HCT116 (cell line): ENCODE data around the gene COMMD1. TPM values are rescaled to one million over a fixed set of nuclear protein-coding genes. Genes with fewer than 3 reads are reported as not detected.

Source experiments
- ATAC-seq: fragments of 200-7000 bp; cut with Tn5 transposase; 2 replicates; pipeline ENCODE4 v1.9.1; 2020; ENCODE audit warnings: mild to moderate bottlenecking, moderate library complexity
- BruUV-seq: library from RNA; stranded (reverse); fragments of 400-500 nt; replicated peaks from 2 replicates; lab custom pipeline; 2021; lab: Mats Ljungman, UMichigan
- CTCF ChIA-PET: fragments of 300-600 bp; sonication (Branson Sonifier 250); formaldehyde crosslinking; loops from one replicate; lab custom pipeline; 2021; ENCODE audit warnings: antibody characterized with exemption; lab: Charles Lee
- POLR2A ChIA-PET: fragments of 300-600, 350-600 bp; sonication (Branson Sonifier 250); formaldehyde crosslinking; loops from one replicate; lab custom pipeline; 2021; ENCODE audit warnings: antibody characterized with exemption; lab: Charles Lee
- RAD21 ChIA-PET, 2 experiments: fragments of 300-600 bp; sonication (Branson Sonifier 250); formaldehyde crosslinking; loops; one replicate each; lab custom pipeline; 2023; ENCODE audit warnings: low total read pairs in 2 of 2; ENCODE audit not compliant: uncharacterized antibody in 2 of 2, unreplicated experiment in 2 of 2, low non-redundant PET in 1 of 2; lab: Charles Lee
- DNase-seq: peaks from one replicate; pipeline ENCODE4 v3.0.0-alpha.2; 2010; ENCODE audit warnings: low read depth, low spot score
- H2AFZ ChIP-seq: fragments of 200-600 bp; shearing (Covaris generic), sonication (generic); 2 replicates; pipeline ENCODE4 v1.6.1; 2017; ENCODE audit warnings: low read depth, mixed run types, mixed read lengths, antibody characterized with exemption, low read length; ENCODE audit not compliant: poor library complexity, severe bottlenecking
- H3K27ac ChIP-seq: 2 replicates; pipeline ENCODE4 v1.5.1; 2012; ENCODE audit warnings: low read depth, low read length
- H3K27me3 ChIP-seq: fragments of 200-600 bp; sonication (generic); 2 replicates; pipeline ENCODE4 v1.6.1; 2016; ENCODE audit warnings: mixed run types, low read length, mixed read lengths; ENCODE audit not compliant: insufficient read depth
- H3K36me3 ChIP-seq, 2 experiments: fragments of 200-500 bp in 1 of 2; fragments of 200-600 bp in 1 of 2; sonication (Bioruptor generic) in 1 of 2; sonication (generic) in 1 of 2; 2 replicates each; pipeline versions ENCODE4 v1.5.1 to v1.6.1; 2014 to 2016; ENCODE audit warnings: low read length in 2 of 2, inconsistent platforms in 1 of 2, mixed read lengths in 1 of 2, mixed run types in 1 of 2; ENCODE audit not compliant: insufficient read depth in 2 of 2, control insufficient read depth in 1 of 2
- H3K4me1 ChIP-seq, 2 experiments: fragments of 200-600 bp in 1 of 2; sonication (generic) in 1 of 2; 2 replicates each; pipeline versions ENCODE4 v1.5.1 to v1.6.1; 2012 to 2017; ENCODE audit warnings: low read length in 2 of 2, inconsistent platforms in 1 of 2, mild to moderate bottlenecking in 1 of 2, mixed read lengths in 1 of 2, mixed run types in 1 of 2, moderate library complexity in 1 of 2; ENCODE audit not compliant: insufficient read depth in 2 of 2, control insufficient read depth in 1 of 2
- H3K4me2 ChIP-seq: fragments of 200-600 bp; sonication (generic); 2 replicates; pipeline ENCODE4 v1.6.1; 2017; ENCODE audit warnings: mixed run types, low read length, mixed read lengths
- H3K4me3 ChIP-seq, 2 experiments: fragments of 200-600 bp in 1 of 2; sonication (generic) in 1 of 2; replicated peaks in 1 of 2; 2 replicates each; pipeline ENCODE4 v1.5.1; 2011 to 2016; ENCODE audit warnings: low read length in 2 of 2, control low read depth in 1 of 2, low read depth in 1 of 2, mild to moderate bottlenecking in 1 of 2, mixed read lengths in 1 of 2, mixed run types in 1 of 2
- H3K79me2 ChIP-seq: fragments of 200-600 bp; sonication (generic); 2 replicates; pipeline ENCODE4 v1.6.1; 2017; ENCODE audit warnings: mild to moderate bottlenecking, mixed run types, low read length, moderate library complexity, mixed read lengths; ENCODE audit not compliant: insufficient read depth
- H3K9ac ChIP-seq: fragments of 200-600 bp; sonication (generic); 2 replicates; pipeline ENCODE4 v1.6.1; 2016; ENCODE audit warnings: low read length, mixed read lengths
- H3K9me2 ChIP-seq: fragments of 200-600 bp; sonication (generic), shearing (Covaris generic); 2 replicates; pipeline ENCODE4 v1.6.1; 2017; ENCODE audit warnings: mixed run types, mild to moderate bottlenecking, moderate library complexity; ENCODE audit not compliant: insufficient read depth
- H3K9me3 ChIP-seq, 2 experiments: fragments of 200-500 bp in 1 of 2; fragments of 200-600 bp in 1 of 2; sonication (Bioruptor generic) in 1 of 2; sonication (generic) in 1 of 2; 2 replicates each; pipeline ENCODE4 v1.6.1; 2014 to 2017; ENCODE audit warnings: low read length in 2 of 2, mixed read lengths in 2 of 2, inconsistent platforms in 1 of 2, low read depth in 1 of 2, mild to moderate bottlenecking in 1 of 2, mixed run types in 1 of 2, moderate library complexity in 1 of 2; ENCODE audit not compliant: control insufficient read depth in 1 of 2, insufficient read depth in 1 of 2
- H4K20me1 ChIP-seq: fragments of 200-600 bp; sonication (generic), shearing (Covaris generic); 2 replicates; pipeline ENCODE4 v1.6.1; 2017; ENCODE audit warnings: mixed run types, mild to moderate bottlenecking, moderate library complexity; ENCODE audit not compliant: insufficient read depth
- CBX3 ChIP-seq: IDR thresholded peaks from 2 replicates; pipeline ENCODE4 v1.6.1; 2012; ENCODE audit warnings: low read depth
- EGR1 ChIP-seq: IDR thresholded peaks from 2 replicates; pipeline ENCODE4 v1.6.1; 2012; ENCODE audit warnings: low read depth
- EZH2 ChIP-seq: fragments of 200-600 bp; sonication (generic); IDR thresholded peaks from 2 replicates; pipeline ENCODE4 v1.6.1; 2017; ENCODE audit warnings: antibody characterized with exemption, mixed run types
- EZH2phosphoT487 ChIP-seq: fragments of 200-600 bp; IDR thresholded peaks from 2 replicates; pipeline ENCODE4 v1.6.1; 2018; ENCODE audit warnings: antibody characterized with exemption, borderline replicate concordance
- FOSL1 ChIP-seq: IDR thresholded peaks from 2 replicates; pipeline ENCODE4 v1.6.1; 2012; ENCODE audit warnings: low read depth
- JUND ChIP-seq: IDR thresholded peaks from 2 replicates; pipeline ENCODE4 v1.6.1; 2012
- POLR2A ChIP-seq: IDR thresholded peaks from 2 replicates; pipeline ENCODE4 v1.7.0; 2011; ENCODE audit warnings: borderline replicate concordance; ENCODE audit not compliant: insufficient read depth, insufficient read length; ENCODE audit errors: extremely low read depth
- POLR2AphosphoS5 ChIP-seq: IDR thresholded peaks from 2 replicates; pipeline ENCODE4 v1.6.1; 2011; ENCODE audit warnings: mild to moderate bottlenecking, low read depth, low read length, moderate library complexity
- RAD21 ChIP-seq: IDR thresholded peaks from 2 replicates; pipeline ENCODE4 v1.6.1; 2012; ENCODE audit warnings: low read depth, mild to moderate bottlenecking
- SP1 ChIP-seq: IDR thresholded peaks from 2 replicates; pipeline ENCODE4 v1.6.1; 2012; ENCODE audit warnings: low read depth
- SRF ChIP-seq: IDR thresholded peaks from 2 replicates; pipeline ENCODE4 v1.6.1; 2012; ENCODE audit warnings: low read depth
- TCF7L2 ChIP-seq: IDR thresholded peaks from 2 replicates; pipeline ENCODE4 v1.7.0; 2011; ENCODE audit warnings: borderline replicate concordance, inconsistent platforms; ENCODE audit not compliant: insufficient read depth, insufficient read length; ENCODE audit errors: extremely low read depth
- YY1 ChIP-seq: IDR thresholded peaks from 2 replicates; pipeline ENCODE4 v1.6.1; 2011; ENCODE audit warnings: low read length, low read depth, moderate library complexity, mild to moderate bottlenecking; ENCODE audit not compliant: insufficient replicate concordance; ENCODE audit errors: extremely low read depth
- ZFX ChIP-seq: fragments of 450-650 bp; IDR thresholded peaks from 2 replicates; pipeline ENCODE4 v1.6.1; 2017
- ZNF274 ChIP-seq: fragments of 200-500 bp; sonication (Bioruptor generic); IDR thresholded peaks from 2 replicates; pipeline ENCODE4 v1.6.1; 2014; ENCODE audit warnings: mild to moderate bottlenecking, low read depth, low read length, inconsistent platforms
- intact Hi-C: fragments of 100-400 bp; cut with micrococcal nuclease; formaldehyde crosslinking; loops from 2 replicates; pipeline ENCODE4 v1.10.0; 2022
- total RNA-seq: library from RNA; stranded (reverse); gene quantifications from one replicate; pipeline ENCODE4 v1.2.1, GENCODE V29; 2021; ENCODE audit not compliant: unreplicated experiment
- TF ChIP-seq, protein P1 (sequence below): IDR thresholded peaks from 2 replicates; pipeline ENCODE4 v1.6.1; 2012; ENCODE audit warnings: low read depth
- TF ChIP-seq, protein P2 (sequence below): IDR thresholded peaks from 2 replicates; pipeline ENCODE4 v1.6.1; 2012
- TF ChIP-seq, protein P3 (sequence below), 3 experiments: fragments of 200-600 bp in 1 of 3; sonication (generic) in 1 of 3; IDR thresholded peaks in 2 of 3; conservative IDR thresholded peaks in 1 of 3; 2 replicates each; pipeline ENCODE4 v1.5.1; 2012 to 2017; ENCODE audit warnings: low read depth in 2 of 3, low read length in 2 of 3, antibody characterized with exemption in 1 of 3, borderline replicate concordance in 1 of 3, control low read depth in 1 of 3, mild to moderate bottlenecking in 1 of 3, mixed read lengths in 1 of 3, mixed run types in 1 of 3, moderate library complexity in 1 of 3; ENCODE audit not compliant: insufficient read depth in 1 of 3
- TF ChIP-seq, protein P4 (sequence below): IDR thresholded peaks from 2 replicates; pipeline ENCODE4 v1.6.1; 2011; ENCODE audit warnings: mild to moderate bottlenecking, low read length, moderate library complexity; ENCODE audit not compliant: insufficient replicate concordance; ENCODE audit errors: extremely low read depth
- TF ChIP-seq, protein P5 (sequence below): IDR thresholded peaks from 2 replicates; pipeline ENCODE4 v1.6.1; 2012

COMMD1 gene
- total RNA-seq, 1 experiment from 2014 or later, result 16.1 TPM

DNA sequence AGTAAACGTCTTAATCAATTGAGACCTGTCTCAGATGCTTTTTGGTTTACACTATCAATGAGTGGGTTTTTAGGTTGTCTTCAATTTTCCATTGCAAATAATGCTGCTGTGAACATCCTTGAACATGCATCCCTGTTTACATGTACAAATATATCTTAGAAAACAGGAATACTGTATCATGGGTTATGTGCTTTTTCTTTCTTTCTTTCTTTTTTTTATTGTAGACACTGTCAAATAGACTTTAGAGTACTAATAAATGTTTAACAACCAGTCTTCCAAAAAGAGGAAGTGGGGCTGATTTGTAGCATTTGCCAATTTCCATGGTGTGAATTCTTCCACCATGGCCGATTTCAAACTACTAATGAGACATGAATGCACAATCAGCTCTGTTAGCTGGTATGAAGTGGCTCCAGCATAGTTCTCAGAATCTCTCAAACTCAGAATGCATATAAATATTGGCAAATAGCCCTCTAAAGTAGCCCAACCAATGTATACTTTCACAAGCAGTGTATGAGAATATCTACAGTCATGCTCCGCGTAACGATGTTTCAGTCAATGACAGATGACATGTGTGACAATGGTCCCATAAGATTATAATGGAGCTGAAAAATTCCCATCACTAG, 240.1 kb downstream of the COMMD1 start:
- TF ChIP-seq, protein P1, sequence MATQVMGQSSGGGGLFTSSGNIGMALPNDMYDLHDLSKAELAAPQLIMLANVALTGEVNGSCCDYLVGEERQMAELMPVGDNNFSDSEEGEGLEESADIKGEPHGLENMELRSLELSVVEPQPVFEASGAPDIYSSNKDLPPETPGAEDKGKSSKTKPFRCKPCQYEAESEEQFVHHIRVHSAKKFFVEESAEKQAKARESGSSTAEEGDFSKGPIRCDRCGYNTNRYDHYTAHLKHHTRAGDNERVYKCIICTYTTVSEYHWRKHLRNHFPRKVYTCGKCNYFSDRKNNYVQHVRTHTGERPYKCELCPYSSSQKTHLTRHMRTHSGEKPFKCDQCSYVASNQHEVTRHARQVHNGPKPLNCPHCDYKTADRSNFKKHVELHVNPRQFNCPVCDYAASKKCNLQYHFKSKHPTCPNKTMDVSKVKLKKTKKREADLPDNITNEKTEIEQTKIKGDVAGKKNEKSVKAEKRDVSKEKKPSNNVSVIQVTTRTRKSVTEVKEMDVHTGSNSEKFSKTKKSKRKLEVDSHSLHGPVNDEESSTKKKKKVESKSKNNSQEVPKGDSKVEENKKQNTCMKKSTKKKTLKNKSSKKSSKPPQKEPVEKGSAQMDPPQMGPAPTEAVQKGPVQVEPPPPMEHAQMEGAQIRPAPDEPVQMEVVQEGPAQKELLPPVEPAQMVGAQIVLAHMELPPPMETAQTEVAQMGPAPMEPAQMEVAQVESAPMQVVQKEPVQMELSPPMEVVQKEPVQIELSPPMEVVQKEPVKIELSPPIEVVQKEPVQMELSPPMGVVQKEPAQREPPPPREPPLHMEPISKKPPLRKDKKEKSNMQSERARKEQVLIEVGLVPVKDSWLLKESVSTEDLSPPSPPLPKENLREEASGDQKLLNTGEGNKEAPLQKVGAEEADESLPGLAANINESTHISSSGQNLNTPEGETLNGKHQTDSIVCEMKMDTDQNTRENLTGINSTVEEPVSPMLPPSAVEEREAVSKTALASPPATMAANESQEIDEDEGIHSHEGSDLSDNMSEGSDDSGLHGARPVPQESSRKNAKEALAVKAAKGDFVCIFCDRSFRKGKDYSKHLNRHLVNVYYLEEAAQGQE, result no peak
- TF ChIP-seq, protein P2, sequence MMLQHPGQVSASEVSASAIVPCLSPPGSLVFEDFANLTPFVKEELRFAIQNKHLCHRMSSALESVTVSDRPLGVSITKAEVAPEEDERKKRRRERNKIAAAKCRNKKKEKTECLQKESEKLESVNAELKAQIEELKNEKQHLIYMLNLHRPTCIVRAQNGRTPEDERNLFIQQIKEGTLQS, result no peak
- TF ChIP-seq JUND (no peak), ZFX (no peak), FOSL1 (no peak), SRF (no peak), RAD21 (no peak), TCF7L2 (no peak), POLR2AphosphoS5 (no peak), ZNF274 (no peak), POLR2A (no peak), SP1 (no peak), EGR1 (no peak), CBX3 (no peak), YY1 (no peak), EZH2phosphoT487 (no peak), EZH2 (no peak)
- TF ChIP-seq, protein P3, sequence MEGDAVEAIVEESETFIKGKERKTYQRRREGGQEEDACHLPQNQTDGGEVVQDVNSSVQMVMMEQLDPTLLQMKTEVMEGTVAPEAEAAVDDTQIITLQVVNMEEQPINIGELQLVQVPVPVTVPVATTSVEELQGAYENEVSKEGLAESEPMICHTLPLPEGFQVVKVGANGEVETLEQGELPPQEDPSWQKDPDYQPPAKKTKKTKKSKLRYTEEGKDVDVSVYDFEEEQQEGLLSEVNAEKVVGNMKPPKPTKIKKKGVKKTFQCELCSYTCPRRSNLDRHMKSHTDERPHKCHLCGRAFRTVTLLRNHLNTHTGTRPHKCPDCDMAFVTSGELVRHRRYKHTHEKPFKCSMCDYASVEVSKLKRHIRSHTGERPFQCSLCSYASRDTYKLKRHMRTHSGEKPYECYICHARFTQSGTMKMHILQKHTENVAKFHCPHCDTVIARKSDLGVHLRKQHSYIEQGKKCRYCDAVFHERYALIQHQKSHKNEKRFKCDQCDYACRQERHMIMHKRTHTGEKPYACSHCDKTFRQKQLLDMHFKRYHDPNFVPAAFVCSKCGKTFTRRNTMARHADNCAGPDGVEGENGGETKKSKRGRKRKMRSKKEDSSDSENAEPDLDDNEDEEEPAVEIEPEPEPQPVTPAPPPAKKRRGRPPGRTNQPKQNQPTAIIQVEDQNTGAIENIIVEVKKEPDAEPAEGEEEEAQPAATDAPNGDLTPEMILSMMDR (IDR thresholded peaks at IDR 0.05 in 2 of 3, conservative IDR thresholded peaks at IDR 0.05 in 1 of 3; ENCODE audit: borderline replicate concordance in 1 of 3, insufficient read depth in 1 of 3, low read depth in 2 of 3, low read length in 2 of 3), result no peak
- TF ChIP-seq, protein P4, sequence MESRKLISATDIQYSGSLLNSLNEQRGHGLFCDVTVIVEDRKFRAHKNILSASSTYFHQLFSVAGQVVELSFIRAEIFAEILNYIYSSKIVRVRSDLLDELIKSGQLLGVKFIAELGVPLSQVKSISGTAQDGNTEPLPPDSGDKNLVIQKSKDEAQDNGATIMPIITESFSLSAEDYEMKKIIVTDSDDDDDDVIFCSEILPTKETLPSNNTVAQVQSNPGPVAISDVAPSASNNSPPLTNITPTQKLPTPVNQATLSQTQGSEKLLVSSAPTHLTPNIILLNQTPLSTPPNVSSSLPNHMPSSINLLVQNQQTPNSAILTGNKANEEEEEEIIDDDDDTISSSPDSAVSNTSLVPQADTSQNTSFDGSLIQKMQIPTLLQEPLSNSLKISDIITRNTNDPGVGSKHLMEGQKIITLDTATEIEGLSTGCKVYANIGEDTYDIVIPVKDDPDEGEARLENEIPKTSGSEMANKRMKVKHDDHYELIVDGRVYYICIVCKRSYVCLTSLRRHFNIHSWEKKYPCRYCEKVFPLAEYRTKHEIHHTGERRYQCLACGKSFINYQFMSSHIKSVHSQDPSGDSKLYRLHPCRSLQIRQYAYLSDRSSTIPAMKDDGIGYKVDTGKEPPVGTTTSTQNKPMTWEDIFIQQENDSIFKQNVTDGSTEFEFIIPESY, result no peak
- TF ChIP-seq, protein P5, sequence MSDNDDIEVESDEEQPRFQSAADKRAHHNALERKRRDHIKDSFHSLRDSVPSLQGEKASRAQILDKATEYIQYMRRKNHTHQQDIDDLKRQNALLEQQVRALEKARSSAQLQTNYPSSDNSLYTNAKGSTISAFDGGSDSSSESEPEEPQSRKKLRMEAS, result no peak
- no peak overlapping the region for H3K9ac ChIP-seq
- no TSS peak for BruUV-seq
- no peaks in the 10 kb centered on the region for H3K36me3 ChIP-seq
- H4K20me1 ChIP-seq, result no peaks in the 10 kb centered on the region
- CTCF ChIA-PET, result no interaction called here
- RAD21 ChIA-PET, result no interaction called here
- H3K27me3 ChIP-seq, result no peaks in the 10 kb centered on the region
- H3K4me2 ChIP-seq, result no peak overlapping the region
- no peaks in the 10 kb centered on the region for H3K79me2 ChIP-seq
- H3K9me2 ChIP-seq, result no peaks in the 10 kb centered on the region
- intact Hi-C loops, result no loop called here
- no peak overlapping the region for H2AFZ ChIP-seq
- DNase-seq, result no peak
- POLR2A ChIA-PET, result no interaction called here
- H3K9me3 ChIP-seq, result no peaks in the 10 kb centered on the region
- H3K4me3 ChIP-seq, result no peak overlapping the region
- H3K27ac ChIP-seq, result no peak overlapping the region
- ATAC-seq, result no peak
- H3K4me1 ChIP-seq, result peaks cover 0 to 7% of the 10 kb centered on the region in 2 experiments; a peak in 1 of 4 replicates
